ENCODE data around the gene PCA3.

GRCh38 chr9:76725011-76725546, 39.2 kb upstream of the PCA3 start:
- TF ChIP-seq CTCF (conservative IDR thresholded peaks at IDR 0.05; ENCODE audit: low read depth, low read length) (no peak), EZH2 (IDR thresholded peaks at IDR 0.05; ENCODE audit: borderline replicate concordance, low read depth, low read length, poor library complexity, severe bottlenecking) (no peak)

Measured in A673 (cell line).